Suprapubic skin (tissue), 3 donors: Measurements from ENCODE around the gene TXNL4B.

Experiments used
- EP300 ChIP-seq: sonication (generic); formaldehyde crosslinking; IDR thresholded peaks from one replicate; pipeline ENCODE4 v1.6.1; 2017; ENCODE audit warnings: antibody characterized with exemption
- POLR2A ChIP-seq, 2 donors: fragments of 450-650 bp; IDR thresholded peaks; one replicate each; pipeline ENCODE4 v1.6.1; 2017; ENCODE audit warnings: antibody characterized with exemption in 2 of 2, mild to moderate bottlenecking in 2 of 2, moderate library complexity in 2 of 2
- TF ChIP-seq, protein P1 (sequence below), 2 donors: fragments of 200-600 bp in 1 of 2; fragments of 450-650 bp in 1 of 2; sonication (generic) in 1 of 2; IDR thresholded peaks; one replicate each; pipeline ENCODE4 v1.5.1; 2016 to 2019; ENCODE audit warnings: antibody characterized with exemption in 2 of 2, mild to moderate bottlenecking in 1 of 2, moderate library complexity in 1 of 2

DNA sequence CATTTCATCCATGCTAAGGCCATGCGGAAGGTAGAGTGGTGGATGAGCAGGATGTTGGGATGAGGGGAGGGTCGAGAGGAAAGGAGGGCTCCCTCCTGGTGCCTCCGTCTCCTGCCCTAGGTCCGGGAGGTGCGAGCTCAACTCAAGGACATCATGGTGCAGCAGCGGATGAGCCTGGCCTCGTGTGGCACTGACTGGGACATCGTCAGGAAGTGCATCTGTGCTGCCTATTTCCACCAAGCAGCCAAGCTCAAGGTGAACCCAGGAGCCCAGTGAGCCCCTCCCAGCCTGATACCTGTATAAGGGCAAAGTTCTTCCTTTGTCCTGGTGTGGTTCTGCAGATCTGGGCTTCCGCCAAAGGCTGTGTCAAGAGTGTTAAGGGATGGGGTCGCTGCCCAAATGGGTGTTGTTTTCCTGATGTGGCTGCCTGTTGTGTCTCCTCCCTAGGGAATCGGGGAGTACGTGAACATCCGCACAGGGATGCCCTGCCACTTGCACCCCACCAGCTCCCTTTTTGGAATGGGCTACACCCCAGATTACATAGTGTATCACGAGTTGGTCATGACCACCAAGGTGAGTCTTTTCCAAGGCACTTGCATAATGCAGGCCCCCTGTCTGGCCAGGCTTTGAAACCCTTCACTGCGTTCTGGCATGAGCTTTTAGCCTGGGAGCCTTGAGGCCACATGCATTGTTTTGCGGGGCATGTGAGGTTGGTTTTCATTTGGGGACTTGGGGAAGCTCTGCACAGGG, 15.1 kb upstream of the TXNL4B start:
- TF ChIP-seq POLR2A (IDR thresholded peaks at IDR 0.05): no peak
- TF ChIP-seq EP300: no peak
- TF ChIP-seq, protein P1, sequence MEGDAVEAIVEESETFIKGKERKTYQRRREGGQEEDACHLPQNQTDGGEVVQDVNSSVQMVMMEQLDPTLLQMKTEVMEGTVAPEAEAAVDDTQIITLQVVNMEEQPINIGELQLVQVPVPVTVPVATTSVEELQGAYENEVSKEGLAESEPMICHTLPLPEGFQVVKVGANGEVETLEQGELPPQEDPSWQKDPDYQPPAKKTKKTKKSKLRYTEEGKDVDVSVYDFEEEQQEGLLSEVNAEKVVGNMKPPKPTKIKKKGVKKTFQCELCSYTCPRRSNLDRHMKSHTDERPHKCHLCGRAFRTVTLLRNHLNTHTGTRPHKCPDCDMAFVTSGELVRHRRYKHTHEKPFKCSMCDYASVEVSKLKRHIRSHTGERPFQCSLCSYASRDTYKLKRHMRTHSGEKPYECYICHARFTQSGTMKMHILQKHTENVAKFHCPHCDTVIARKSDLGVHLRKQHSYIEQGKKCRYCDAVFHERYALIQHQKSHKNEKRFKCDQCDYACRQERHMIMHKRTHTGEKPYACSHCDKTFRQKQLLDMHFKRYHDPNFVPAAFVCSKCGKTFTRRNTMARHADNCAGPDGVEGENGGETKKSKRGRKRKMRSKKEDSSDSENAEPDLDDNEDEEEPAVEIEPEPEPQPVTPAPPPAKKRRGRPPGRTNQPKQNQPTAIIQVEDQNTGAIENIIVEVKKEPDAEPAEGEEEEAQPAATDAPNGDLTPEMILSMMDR (IDR thresholded peaks at IDR 0.05): no peak
